HG02588 (cell line): ENCODE data around the gene SAMD8.

Experiments used
- ATAC-seq: cut with Tn5 transposase; IDR thresholded peaks from one replicate; pipeline ENCODE4 v1.9.1; 2021; ENCODE audit warnings: mild to moderate bottlenecking, moderate library complexity; ENCODE audit not compliant: unreplicated experiment

Gene SAMD8

DNA sequence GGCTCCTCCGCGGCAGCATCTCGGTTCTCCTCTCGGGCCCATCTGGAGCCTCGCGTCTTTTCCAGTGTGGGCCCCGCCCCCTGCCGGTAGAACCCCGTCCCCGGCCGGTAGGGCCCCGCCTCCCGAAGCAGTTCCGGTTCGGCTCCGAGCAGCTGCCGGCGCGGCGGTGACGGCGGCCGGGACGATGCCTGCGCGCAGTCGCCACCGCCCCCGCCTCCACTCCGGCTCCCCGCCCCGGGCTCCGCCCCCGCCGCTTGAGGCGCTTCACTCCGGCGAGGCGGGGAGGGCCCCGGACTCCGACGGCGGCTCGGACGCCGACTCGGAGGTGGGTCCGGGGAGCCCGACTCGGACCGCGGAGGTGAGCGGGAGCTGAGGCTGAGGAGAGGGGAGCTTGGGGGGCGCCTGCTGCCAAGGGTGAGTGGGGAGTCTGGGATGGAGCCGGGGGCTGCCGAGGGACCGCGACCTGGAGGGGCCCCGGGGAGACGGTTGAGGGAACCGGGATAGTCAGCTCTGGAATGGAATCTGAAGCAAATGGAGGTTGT, at the start of gene SAMD8:
SAMD8 (plus strand) TSS at position 292 of the 542 bp plus-strand sequence. CDS start 38,873 bp downstream, outside the sequence.
- ATAC-seq: peak; percentile 85

DNA sequence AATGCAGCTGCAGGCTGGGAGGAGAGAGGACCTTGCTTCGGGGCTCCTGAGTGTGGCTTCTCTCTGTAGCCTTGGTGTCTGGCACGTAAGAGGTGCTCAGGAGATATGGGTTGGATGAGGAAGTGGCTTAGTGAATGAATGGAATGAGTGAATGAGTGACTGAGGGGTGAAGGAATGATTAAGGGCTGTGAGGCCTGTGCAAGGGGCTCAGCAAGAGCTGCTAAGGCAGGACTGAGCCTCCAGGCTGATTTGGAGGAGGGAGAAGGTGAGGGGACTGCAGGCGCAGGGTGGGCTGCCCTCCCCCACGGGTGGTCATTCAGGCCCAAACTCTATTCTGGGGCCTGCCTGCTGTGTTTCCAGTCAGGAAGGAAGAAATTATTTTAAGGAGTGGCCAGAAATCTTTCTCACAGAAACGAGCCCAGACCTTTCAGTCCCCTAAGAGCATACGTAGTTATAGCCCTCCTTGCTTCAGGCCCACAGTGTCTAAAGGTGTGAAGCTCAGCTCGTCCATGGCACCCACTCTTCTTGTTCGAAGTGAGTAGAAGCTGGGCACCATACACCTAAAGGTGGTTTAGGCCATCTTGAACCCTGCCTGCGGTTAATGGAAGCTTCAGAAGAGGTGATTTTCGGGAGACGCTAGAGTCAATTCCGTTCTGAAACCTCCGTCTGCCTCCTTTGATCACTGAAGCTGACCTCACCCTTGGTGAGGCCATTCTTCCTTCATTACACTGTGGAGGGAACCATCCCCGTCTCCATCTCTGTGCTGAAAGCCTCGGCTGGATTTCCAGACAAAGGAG, 49.5 kb upstream of the SAMD8 start:
- ATAC-seq: no peak

DNA sequence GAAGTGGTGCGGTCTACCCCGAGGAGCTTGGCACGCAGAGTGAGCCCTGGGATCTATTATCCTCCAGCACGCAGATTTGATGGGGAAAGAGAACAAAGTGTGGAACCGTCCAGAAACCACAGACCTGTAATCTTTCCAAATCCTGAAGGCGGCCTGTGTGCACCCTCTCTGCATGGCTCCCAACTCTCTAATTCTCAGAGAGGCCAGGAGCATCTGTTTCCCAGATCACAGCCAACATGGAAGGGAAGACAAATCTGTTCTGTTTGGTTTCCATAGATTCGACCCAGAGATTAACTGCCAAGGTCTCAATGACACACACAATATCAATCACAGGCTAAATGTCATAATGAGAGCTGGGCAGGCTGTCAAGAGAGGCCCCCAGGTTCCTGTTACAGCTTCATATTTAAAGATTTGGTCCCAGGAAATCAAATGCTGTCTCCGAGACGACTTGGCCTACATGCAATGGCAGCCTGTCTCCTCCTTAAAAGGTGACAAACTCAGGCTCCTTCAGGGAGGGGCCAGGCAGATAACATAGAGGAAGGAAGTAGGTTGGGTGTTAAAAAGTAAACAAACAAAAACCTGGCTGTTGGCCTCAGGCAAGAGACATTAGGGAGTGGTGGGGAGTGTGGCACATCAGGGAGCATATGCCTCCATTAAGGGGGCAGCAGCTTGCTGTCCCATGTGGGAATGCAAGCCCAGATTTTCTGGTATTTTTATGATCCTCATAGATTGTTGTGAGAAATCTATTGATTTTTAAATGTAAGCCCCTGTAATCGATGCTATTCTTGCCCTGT, 48.8 kb upstream of the SAMD8 start:
- no peak for ATAC-seq

DNA sequence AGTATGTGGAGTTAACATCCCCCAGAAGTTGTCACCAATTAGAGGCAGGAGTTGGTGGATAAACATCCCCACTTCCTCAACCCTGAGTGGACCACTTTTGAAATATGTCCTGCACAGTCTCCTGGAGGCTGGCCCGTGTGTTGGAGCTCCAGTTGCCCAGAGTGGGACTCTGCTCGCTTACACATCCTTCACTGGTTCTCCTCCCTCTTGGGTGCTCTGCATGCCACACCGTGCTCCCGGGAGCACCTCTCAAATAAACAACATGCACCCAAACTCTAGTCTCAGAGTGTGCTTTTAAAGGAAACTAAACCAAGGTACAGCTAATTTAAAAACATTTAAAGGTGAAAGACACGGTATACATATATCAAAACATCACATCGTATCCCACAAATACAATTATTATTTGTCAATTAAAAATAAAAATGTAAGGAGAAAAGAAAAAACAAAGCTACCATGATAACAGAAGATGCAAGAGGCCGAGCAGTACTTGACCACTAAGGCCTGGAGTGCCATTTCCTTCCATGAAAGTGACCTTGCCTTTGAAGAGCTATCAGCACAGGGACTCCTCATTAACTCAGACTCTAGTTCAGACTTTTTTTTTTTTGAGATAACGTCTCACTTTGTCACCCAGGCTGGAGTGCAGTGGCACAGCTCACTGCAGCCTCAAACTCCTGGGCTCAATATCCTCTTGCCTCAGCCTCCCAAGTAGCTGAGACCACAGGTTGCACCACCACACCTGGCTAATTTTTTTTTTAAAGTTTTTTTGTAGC, 47.8 kb upstream of the SAMD8 start:
- no peak for ATAC-seq

DNA sequence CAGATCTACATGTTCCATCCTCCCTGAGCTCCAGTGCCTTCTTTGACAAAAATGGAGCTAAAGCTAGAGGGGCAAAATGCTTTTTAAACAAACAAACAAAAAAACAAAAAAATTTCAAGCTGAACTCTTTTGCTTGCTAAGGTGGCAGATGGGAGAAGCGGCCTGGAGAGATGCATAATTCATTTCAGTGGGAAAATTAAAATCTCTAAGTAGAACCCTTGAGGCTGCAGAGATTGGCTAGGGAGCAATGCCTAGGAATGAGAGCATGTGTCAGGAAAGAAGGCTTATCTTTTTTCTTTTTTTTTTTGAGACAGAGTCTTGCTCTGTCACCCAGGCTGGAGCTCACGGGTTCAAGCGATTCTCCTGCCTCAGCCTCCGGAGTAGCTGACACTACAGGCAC, 46.4 kb upstream of the SAMD8 start:
- no peak for ATAC-seq

DNA sequence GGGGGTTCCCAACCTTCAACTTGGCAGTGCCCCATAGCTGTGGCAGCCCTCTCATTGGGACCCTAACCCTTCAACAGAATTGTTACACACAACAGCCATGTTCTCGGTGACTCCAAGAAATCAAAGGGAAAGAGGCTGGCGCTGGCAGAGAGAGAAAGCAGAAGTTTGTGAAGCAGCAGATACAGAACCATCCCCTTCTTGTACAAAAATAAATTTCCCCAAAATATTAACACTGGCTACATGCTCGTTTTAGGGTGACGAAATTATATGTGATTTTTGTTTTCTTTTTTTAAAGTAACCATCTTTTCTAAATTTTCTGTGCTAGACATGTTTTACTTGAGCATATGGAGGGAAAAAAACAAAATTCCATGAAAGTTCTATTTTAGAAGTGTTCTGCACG, 45.2 kb upstream of the SAMD8 start:
- no peak for ATAC-seq

DNA sequence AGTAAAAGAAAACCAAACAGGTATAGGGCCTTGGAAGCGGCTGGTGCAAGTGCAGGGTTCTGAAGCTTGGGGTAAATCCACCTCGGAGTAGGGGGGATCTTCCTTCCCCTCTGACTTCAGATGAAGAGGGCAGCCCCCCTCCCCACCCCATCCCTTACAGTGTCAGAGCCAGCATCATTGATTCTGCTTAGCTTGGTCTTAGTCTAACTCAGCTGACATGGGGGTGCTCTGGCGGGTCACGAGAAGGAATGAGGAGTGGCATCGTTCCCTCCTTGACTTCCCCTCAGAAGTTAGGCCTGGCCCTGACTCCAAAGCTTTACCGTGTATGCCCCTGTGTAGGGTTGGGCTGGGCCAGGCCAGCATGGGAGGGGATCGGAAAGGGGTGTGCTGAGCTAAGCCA, 44.2 kb upstream of the SAMD8 start:
- ATAC-seq: no peak

DNA sequence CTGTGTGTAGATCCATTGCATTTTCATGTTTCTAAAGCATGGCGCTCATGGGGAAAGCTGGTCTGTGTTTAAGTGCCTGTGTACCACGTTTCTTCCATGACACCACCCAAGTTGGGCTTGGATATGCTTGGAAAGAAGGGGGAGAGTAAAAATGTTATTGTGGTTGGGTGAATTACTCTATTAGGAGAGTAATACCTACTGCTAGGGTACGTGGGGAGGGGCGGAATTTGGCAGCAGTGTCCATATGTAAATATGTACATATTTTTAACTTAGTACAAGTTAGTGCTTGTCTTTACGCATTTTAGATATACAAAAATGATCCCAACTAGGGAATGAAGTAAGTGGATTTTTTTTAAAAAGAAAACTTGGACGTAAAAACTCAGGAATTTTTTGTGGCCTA, 42.9 kb upstream of the SAMD8 start:
- ATAC-seq: no peak

DNA sequence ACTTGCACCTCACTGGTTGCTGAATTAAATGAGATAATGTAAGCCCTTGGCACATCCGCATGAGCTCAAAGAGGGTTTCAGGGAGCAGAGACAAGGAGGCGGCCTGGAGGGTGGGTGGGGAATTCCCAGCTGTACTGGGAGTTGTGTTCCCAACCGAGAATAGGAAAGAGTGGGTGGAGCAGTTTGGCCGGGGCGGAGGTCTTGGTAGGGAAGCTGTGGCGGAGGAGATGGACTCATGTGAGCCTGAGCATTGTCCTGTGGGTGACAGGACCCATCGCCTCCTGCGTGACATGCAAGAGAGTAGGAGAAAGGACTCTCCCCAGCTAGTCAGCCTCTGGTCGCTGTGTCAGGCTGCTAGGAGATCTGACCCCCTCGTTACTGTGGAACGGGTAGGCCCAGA, 41.0 kb upstream of the SAMD8 start:
- ATAC-seq: no peak

DNA sequence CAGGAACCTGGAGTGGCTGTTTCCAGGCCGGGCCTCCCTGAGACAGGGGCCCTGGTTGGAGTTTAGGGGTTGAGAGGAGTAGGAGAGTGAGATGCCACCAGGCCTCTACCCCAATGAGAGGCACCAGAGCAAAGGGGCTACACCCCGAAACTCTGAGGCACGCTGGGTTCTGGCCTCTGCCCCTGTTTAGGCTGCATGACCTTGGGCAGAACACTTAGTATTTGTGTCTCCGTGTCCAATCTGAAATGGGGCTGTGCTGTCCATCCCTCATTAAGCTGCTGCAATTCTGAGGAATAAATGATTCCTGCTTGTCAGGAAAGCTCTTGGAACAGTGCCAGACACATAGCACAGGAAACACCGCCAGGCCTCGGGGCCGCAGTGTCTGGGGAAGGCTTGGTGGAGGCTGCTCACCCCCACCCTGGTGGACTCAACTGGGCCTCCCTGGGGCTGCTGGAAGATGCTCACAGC, 40.5 kb upstream of the SAMD8 start:
- no peak for ATAC-seq

DNA sequence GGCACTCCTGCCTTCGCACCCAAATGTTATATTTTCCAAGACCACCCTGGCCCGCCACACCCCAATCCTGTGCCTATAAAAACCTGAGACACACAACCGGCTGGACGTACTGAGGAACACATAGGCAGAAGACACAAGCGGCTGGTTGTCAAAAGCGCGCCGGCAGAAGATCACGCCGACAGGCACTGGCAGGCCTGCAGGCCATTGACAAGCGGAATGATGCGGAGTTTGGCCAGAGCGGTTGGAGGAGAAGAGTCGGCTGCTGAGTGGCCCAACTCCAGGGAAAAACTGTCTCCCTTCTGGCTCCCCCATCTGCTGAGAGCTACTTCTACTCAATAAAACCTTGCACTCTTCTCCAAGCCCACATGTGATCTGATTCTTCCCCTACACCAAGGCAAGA, 39.7 kb upstream of the SAMD8 start:
- no peak for ATAC-seq

DNA sequence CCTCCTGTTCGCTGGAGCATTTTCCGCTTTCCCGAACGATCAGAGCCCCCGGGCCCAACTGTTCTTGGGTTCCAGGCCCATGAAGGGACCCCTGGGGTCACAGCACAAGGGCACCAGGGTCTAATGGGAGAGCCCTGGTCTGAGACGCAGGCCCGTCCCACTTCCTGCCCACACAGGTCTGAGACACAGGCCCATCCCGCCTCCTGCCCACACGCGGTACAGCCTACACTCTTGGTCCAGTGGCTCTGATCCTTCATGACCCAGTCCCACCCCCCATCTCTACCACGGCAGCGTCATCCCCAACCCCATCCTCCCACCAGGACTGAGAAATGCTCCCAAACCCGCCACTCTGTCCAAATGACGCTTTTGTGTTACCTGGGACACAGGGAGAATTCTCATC, 38.7 kb upstream of the SAMD8 start:
- no peak for ATAC-seq

DNA sequence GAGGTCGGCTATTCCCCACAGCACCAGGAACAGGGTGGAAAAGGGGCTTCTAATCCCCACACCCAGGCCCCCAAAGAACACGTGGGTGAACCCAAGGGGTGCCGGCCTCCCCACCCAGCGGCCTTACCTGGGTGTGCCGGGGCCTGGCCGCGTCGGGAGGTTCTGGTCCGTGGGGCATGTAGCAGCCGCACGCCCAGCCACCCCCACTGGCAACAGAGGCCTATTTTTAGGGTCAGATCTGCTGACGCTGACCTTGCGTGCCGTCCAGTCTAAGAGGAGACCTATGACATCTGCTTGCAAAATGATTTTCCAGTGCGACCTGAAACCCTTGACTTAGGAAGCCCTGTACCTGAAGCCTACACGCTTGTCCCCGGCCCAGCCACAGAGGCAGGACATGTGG, 38.0 kb upstream of the SAMD8 start:
- ATAC-seq: no peak

DNA sequence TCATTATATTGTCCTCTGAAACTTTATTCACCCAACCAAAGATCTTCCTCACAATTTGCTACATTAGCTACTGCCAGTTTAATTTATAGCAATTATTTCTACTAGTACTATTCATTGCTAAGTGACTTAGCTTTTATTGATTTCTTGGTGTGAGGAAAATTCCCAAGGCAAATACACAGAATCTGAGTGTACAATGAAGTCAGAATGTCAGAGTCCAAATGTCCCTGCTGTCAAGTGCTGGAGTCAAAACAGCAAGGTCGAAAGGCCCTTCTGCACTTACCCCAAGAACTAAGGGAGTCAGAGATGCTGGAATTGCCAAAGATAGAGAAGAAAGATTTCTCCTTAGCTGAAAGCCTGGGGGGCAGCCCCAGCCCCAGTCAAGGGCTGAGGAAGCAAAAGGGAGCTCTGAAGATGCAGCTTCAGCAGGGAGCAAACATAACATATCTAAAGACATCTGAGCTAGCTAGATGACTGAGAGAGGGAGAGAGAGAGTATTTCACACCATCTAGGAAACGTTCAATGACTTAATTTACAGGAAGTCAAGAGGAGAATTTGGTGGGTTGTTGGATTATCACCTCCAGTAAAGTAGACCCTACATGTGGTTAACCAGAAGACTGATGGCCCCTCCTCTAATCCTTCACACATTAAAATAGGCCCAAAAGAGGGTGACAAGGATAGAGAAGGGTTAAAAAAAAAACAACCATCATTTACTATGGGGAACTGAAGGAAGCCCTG, 36.6 kb upstream of the SAMD8 start:
- no peak for ATAC-seq

DNA sequence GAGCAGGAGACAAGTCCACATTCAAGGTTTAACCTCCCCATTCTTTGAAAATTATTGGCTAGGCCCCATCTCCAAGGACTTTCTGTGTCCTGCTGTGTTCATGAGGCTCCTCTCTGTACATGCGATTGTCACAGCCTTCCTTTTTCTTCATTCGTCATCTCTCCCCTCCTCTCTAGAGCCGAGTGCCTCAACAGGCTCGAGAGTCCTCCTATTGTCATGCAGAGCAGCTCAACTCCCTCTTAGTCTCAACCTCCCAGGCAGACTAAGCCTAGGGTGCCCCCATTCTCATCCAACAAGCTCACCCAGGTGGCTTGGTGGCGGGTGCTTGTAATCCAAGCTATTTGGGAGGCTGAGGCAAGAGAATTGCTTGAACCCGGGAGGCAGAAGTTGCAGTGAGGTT, 35.1 kb upstream of the SAMD8 start:
- no peak for ATAC-seq

DNA sequence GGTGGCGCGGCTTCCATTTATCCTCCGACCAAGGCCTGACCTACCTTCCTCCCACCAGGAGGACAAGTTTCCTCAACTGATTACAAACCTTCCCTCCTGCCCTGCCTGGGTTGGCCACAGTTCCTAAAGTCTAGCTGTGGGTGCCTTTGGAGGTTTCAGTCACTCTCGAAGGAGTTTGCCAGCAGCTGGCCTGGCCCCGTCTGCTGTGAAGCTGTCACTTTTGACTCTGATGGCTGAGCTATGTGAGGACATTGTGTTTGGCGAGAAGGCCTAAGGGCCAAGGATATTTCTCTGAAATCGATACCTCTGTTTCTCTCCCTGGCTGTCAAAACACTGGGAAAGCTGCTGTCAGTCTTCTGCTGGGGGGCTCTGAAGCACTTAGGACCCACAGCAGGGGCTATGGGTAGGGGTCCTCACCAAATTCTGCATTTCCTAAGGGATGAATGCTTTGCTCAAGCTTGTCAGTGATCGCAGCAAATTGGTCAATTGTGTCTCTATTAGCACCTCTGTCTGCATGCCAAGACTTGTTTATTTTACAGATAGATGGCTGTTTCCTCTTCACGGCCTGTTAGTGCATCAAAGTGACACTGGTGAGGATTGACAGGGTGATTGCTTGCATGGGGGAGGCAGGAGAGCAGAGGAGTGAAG, 31.9 kb upstream of the SAMD8 start:
- ATAC-seq: no peak

DNA sequence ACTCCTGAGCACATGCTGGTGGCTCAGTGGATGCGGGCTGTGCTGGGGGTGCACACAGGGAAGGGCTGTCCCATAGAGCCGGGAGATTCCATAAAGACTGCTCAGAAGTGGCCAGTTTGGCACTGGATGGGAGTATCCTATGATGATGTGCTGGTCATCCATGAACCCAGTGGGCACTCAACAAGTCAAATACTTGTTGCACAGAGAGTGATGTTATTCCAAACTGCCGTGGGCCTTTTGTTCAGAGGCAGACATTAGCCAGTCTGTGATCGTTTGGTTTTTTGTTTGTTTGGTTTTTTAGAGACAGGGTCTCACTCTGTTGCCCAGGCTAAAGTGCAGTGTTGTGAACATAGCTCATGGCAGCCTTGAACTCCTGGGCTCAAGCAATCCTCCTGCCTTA, 30.9 kb upstream of the SAMD8 start:
- no peak for ATAC-seq

DNA sequence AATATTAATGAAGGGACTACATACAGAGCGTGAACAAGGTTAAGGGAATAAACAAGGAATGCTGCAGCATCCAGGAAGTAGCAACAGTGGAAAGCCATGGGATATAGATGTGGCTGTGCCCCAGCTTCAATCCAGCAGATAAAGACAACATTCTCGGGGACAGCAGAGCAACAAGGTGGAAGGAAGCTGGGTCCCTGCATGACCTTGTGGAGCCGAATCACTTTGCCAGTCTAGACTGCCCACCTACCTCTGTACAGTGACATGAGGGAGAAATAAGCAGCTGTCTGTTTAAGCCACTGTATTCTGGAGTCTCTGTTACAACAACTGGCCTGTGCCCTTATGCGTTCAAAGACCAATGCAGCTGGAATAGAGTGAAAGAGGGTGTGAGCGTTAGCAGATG, 30.1 kb upstream of the SAMD8 start:
- ATAC-seq: no peak

DNA sequence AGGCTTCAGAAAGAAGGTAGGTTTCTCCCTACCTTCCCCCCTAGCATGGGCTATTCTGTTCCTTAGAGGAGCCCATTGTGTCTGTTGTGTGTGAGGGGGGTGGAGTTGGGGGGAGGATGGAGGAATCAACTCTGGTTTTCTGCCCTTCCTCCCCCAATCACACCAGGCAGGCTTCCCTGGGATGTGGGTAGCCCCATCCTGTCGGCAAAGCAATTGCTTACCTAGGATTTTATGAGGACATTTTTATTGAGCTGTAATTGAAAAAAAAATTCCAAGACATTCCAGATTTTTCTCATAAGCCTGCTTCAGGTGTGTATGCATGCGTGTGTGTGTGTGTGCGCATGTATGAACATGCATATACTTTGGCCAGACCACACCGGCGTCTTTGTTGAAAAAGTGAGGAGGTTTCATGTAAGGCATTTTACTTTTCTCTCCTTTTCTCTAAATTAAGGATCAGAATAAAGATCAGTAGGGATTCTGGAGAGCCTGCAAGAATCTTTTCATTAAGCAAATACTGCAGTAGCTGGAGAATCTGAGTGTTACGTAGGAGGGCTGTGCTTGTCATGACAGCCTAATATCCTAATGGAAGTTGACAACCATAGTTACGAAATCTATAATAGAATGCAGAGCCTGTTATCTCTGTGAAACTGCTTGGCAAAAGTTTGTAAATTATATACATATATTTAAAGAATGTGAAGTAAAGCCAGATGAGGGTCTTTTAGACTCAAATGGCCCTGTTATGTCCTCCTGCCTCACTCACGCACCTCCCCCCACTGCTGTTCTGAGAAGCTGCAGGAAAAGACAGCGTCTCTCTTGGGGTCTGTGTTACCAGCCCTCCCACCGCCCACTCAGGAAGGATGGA, 27.3 kb upstream of the SAMD8 start:
- no peak for ATAC-seq
